Activated B cell treated with CpG ODN at 0.5 μM for 24 hours (primary cell): ENCODE data around the gene ZNF316. TPM values are rescaled to one million over a fixed set of nuclear protein-coding genes. Genes with fewer than 3 reads are reported as not detected.

ENCODE experiments used
- ATAC-seq: fragments of 200-7000 bp; cut with Tn5 transposase; one replicate; pipeline ENCODE4 v1.10.0; 2021; ENCODE audit warnings: low read depth, mild to moderate bottlenecking, moderate library complexity
- CTCF ChIA-PET: fragments of 350-600 bp; sonication (Branson Sonifier 250); formaldehyde crosslinking; loops from one replicate; lab custom pipeline; 2021; ENCODE audit warnings: antibody characterized with exemption; lab: Charles Lee
- POLR2A ChIA-PET: fragments of 350-600 bp; sonication (Branson Sonifier 250); formaldehyde crosslinking; loops from one replicate; lab custom pipeline; 2021; ENCODE audit warnings: antibody characterized with exemption; lab: Charles Lee
- DNase-seq: peaks from one replicate; pipeline ENCODE4 v3.0.0; 2022
- H3K27ac Mint-ChIP-seq: one replicate; pipeline ENCODE4 v1.8.0; 2020; ENCODE audit warnings: mixed read lengths
- H3K27me3 Mint-ChIP-seq: one replicate; pipeline ENCODE4 v1.8.0; 2021; ENCODE audit warnings: mixed read lengths
- H3K36me3 Mint-ChIP-seq: one replicate; pipeline ENCODE4 v1.8.0; 2021; ENCODE audit warnings: low read depth, mixed read lengths
- H3K4me1 Mint-ChIP-seq: one replicate; pipeline ENCODE4 v1.8.0; 2021; ENCODE audit warnings: mixed read lengths
- H3K4me3 Mint-ChIP-seq: one replicate; pipeline ENCODE4 v1.8.0; 2020; ENCODE audit warnings: mild to moderate bottlenecking, mixed read lengths
- H3K9me3 Mint-ChIP-seq: one replicate; pipeline ENCODE4 v1.8.0; 2020; ENCODE audit warnings: mixed read lengths
- intact Hi-C: fragments of 100-400 bp; cut with micrococcal nuclease; formaldehyde crosslinking; loops from one replicate; pipeline ENCODE4 v1.15.1; 2024
- total RNA-seq: library from RNA; stranded (reverse); gene quantifications from 2 replicates; pipeline ENCODE4 v1.2.3, GENCODE V29; 2022
- TF ChIP-seq, protein P1 (sequence below): fragments of 200-600 bp; IDR thresholded peaks from one replicate; pipeline ENCODE4 v1.8.0; 2022; ENCODE audit warnings: antibody characterized with exemption, mild to moderate bottlenecking

Gene ZNF316
- total RNA-seq, 1 donor from 2014 or later = 43.8 TPM

GRCh38 chr7:6642861-6643640 lies 5.9 kb downstream of the ZNF316 start:
- ATAC-seq (no peak), DNase-seq (no peak)
- CTCF ChIA-PET = no interaction called here
- H3K36me3 Mint-ChIP-seq = peaks cover 75% of the 10 kb centered on the region
- TF ChIP-seq, protein P1, sequence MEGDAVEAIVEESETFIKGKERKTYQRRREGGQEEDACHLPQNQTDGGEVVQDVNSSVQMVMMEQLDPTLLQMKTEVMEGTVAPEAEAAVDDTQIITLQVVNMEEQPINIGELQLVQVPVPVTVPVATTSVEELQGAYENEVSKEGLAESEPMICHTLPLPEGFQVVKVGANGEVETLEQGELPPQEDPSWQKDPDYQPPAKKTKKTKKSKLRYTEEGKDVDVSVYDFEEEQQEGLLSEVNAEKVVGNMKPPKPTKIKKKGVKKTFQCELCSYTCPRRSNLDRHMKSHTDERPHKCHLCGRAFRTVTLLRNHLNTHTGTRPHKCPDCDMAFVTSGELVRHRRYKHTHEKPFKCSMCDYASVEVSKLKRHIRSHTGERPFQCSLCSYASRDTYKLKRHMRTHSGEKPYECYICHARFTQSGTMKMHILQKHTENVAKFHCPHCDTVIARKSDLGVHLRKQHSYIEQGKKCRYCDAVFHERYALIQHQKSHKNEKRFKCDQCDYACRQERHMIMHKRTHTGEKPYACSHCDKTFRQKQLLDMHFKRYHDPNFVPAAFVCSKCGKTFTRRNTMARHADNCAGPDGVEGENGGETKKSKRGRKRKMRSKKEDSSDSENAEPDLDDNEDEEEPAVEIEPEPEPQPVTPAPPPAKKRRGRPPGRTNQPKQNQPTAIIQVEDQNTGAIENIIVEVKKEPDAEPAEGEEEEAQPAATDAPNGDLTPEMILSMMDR = no peak
- peaks cover 15% of the 10 kb centered on the region for H3K4me1 Mint-ChIP-seq
- no peaks in the 10 kb centered on the region for H3K27me3 Mint-ChIP-seq
- no peak overlapping the region for H3K4me3 Mint-ChIP-seq
- no peaks in the 10 kb centered on the region for H3K9me3 Mint-ChIP-seq
- intact Hi-C loops = no loop called here
- POLR2A ChIA-PET = no interaction called here
- H3K27ac Mint-ChIP-seq = no peak overlapping the region

- no peak overlapping the region for H3K4me3 Mint-ChIP-seq
- no peaks in the 10 kb centered on the region for H3K9me3 Mint-ChIP-seq
Measured at GRCh38 chr7:6643915-6644625, 7.0 kb downstream of the ZNF316 start.

GRCh38 chr7:6644728-6645127 lies 7.6 kb downstream of the ZNF316 start:
- no peak for DNase-seq
- no peak for ATAC-seq
- Mint-ChIP-seq H3K36me3 (peaks cover 83% of the 10 kb centered on the region), H3K27ac (no peak overlapping the region), H3K4me1 (peaks cover 2% of the 10 kb centered on the region), H3K27me3 (no peaks in the 10 kb centered on the region), H3K9me3 (no peaks in the 10 kb centered on the region), H3K4me3 (no peak overlapping the region)
- ChIA-PET CTCF (no interaction called here), POLR2A (no interaction called here)
- TF ChIP-seq, protein P1 = no peak
- intact Hi-C loops = no loop called here

More at GRCh38 chr7:6643915-6644625, 7.0 kb downstream of the ZNF316 start:
- intact Hi-C loops = no loop called here
- H3K27ac Mint-ChIP-seq = no peak overlapping the region
- H3K27me3 Mint-ChIP-seq = no peaks in the 10 kb centered on the region
- CTCF ChIA-PET = no interaction called here
- TF ChIP-seq, protein P1 = no peak
- POLR2A ChIA-PET = no interaction called here
- DNase-seq (no peak), ATAC-seq (no peak)
- H3K4me1 Mint-ChIP-seq = peaks cover 5% of the 10 kb centered on the region
- H3K36me3 Mint-ChIP-seq = peaks cover 84% of the 10 kb centered on the region

- no peak overlapping the region for H3K27ac Mint-ChIP-seq
- ChIA-PET POLR2A (no interaction called here), CTCF (no interaction called here)
- peaks cover 89% of the 10 kb centered on the region for H3K36me3 Mint-ChIP-seq
- TF ChIP-seq, protein P1 = no peak
- no peaks in the 10 kb centered on the region for H3K4me1 Mint-ChIP-seq
- no peak for ATAC-seq
- DNase-seq = no peak
- no peaks in the 10 kb centered on the region for H3K27me3 Mint-ChIP-seq
- intact Hi-C loops = no loop called here
- H3K4me3 Mint-ChIP-seq = no peak overlapping the region
- no peaks in the 10 kb centered on the region for H3K9me3 Mint-ChIP-seq
Measured at GRCh38 chr7:6646465-6646864, 9.3 kb downstream of the ZNF316 start.

DNA sequence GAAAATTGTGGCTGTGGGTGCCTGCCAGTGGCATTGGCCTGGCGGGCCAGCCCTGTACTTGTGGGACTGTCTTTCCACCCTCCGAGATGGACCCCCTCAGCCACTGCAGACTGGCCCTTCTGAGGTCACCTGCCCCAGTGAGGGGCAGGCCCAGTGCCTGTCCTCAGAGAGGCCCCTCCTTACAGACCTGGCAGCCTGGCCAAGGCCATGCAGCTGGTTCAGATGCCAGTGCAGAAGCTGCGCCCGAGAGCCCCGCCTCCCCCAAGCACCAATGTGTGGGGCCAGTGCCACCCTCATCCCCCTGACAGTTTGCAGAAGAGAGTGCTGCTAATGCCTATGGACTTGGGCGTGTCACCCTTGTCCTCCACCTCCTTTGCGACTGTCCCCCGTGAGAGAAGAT lies 10.0 kb downstream of the ZNF316 start:
- ChIA-PET CTCF (no interaction called here), POLR2A (no interaction called here)
- no peak for ATAC-seq
- peaks cover 89% of the 10 kb centered on the region for H3K36me3 Mint-ChIP-seq
- H3K4me3 Mint-ChIP-seq = no peak overlapping the region
- DNase-seq = no peak
- H3K27me3 Mint-ChIP-seq = no peaks in the 10 kb centered on the region
- no peaks in the 10 kb centered on the region for H3K4me1 Mint-ChIP-seq
- H3K9me3 Mint-ChIP-seq = no peaks in the 10 kb centered on the region
- intact Hi-C loops = no loop called here
- TF ChIP-seq, protein P1 = no peak
- H3K27ac Mint-ChIP-seq = no peak overlapping the region
